WTC11 (cell line): Measurements from ENCODE around the gene TMEM63C. TPM values are rescaled to one million over a fixed set of nuclear protein-coding genes. Genes with fewer than 3 reads are reported as not detected.

Experiments
- ATAC-seq: fragments of 200-7000 bp; cut with Tn5 transposase; 2 replicates; pipeline ENCODE4 v1.10.0; 2021; ENCODE audit warnings: mild to moderate bottlenecking, moderate library complexity
- CTCF ChIA-PET: fragments of 300-600 bp; sonication (Branson Sonifier 250); formaldehyde crosslinking; loops from one replicate; lab custom pipeline; 2021; ENCODE audit warnings: antibody characterized with exemption; lab: Charles Lee
- POLR2A ChIA-PET: fragments of 350-600 bp; sonication (Branson Sonifier 250); formaldehyde crosslinking; loops from one replicate; lab custom pipeline; 2021; ENCODE audit warnings: antibody characterized with exemption; lab: Charles Lee
- DNase-seq: peaks from one replicate; pipeline ENCODE4 v3.0.0; 2021; ENCODE audit warnings: low spot score
- H3K27ac Mint-ChIP-seq: 2 replicates; pipeline ENCODE4 v1.8.0; 2021; ENCODE audit warnings: mixed read lengths
- H3K27me3 Mint-ChIP-seq: 2 replicates; pipeline ENCODE4 v1.8.0; 2021; ENCODE audit warnings: low read depth, mild to moderate bottlenecking, moderate library complexity, mixed read lengths
- H3K36me3 Mint-ChIP-seq: 2 replicates; pipeline ENCODE4 v1.8.0; 2021; ENCODE audit warnings: mixed read lengths
- H3K4me1 Mint-ChIP-seq: 2 replicates; pipeline ENCODE4 v1.8.0; 2022; ENCODE audit warnings: mixed read lengths
- H3K4me3 Mint-ChIP-seq: 2 replicates; pipeline ENCODE4 v1.8.0; 2021; ENCODE audit warnings: mild to moderate bottlenecking, moderate library complexity, mixed read lengths
- H3K9me3 Mint-ChIP-seq: 2 replicates; pipeline ENCODE4 v1.8.0; 2021; ENCODE audit warnings: mixed read lengths
- ELF4 ChIP-seq: sonication (generic); formaldehyde crosslinking; IDR thresholded peaks from 2 replicates; pipeline ENCODE4 v1.8.1; 2022; ENCODE audit warnings: low read depth, mild to moderate bottlenecking, moderate library complexity, missing genetic modification reagents
- FOXK1 ChIP-seq: sonication (generic); formaldehyde crosslinking; IDR thresholded peaks from 2 replicates; pipeline ENCODE4 v1.8.0; 2022; ENCODE audit warnings: mild to moderate bottlenecking, moderate library complexity, missing genetic modification reagents
- HMGXB4 ChIP-seq: sonication (generic); formaldehyde crosslinking; IDR thresholded peaks from 2 replicates; pipeline ENCODE4 v1.8.1; 2023; ENCODE audit warnings: mild to moderate bottlenecking, moderate library complexity, missing genetic modification reagents
- MYBL2 ChIP-seq: sonication (generic); formaldehyde crosslinking; IDR thresholded peaks from 2 replicates; pipeline ENCODE4 v1.8.1; 2023; ENCODE audit warnings: mild to moderate bottlenecking, moderate library complexity, missing genetic modification reagents
- NR1H2 ChIP-seq: sonication (generic); formaldehyde crosslinking; IDR thresholded peaks from 2 replicates; pipeline ENCODE4 v1.9.0; 2021; ENCODE audit warnings: mild to moderate bottlenecking, moderate library complexity, missing genetic modification reagents
- PRRX2 ChIP-seq: fragments of 250-450 bp; sonication (Bioruptor Pico); IDR thresholded peaks from 2 replicates; pipeline ENCODE4 v1.8.0; 2021; ENCODE audit warnings: mild to moderate bottlenecking
- SMAD4 ChIP-seq: sonication (generic); formaldehyde crosslinking; IDR thresholded peaks from 2 replicates; pipeline ENCODE4 v1.8.0; 2022; ENCODE audit warnings: mild to moderate bottlenecking, missing genetic modification reagents
- SOX15 ChIP-seq: fragments of 250-450 bp; sonication (Bioruptor Pico); IDR thresholded peaks from 2 replicates; pipeline ENCODE4 v1.9.0; 2021; ENCODE audit warnings: mild to moderate bottlenecking
- USF1 ChIP-seq: sonication (generic); formaldehyde crosslinking; IDR thresholded peaks from 2 replicates; pipeline ENCODE4 v1.8.0; 2022; ENCODE audit warnings: mild to moderate bottlenecking, missing genetic modification reagents
- ZBTB21 ChIP-seq: sonication (generic); formaldehyde crosslinking; IDR thresholded peaks from 2 replicates; pipeline ENCODE4 v1.8.1; 2023; ENCODE audit warnings: mild to moderate bottlenecking, missing genetic modification reagents, borderline replicate concordance
- ZNF263 ChIP-seq: sonication (generic); formaldehyde crosslinking; IDR thresholded peaks from 2 replicates; pipeline ENCODE4 v1.8.1; 2022; ENCODE audit warnings: low read depth, mild to moderate bottlenecking, moderate library complexity, missing genetic modification reagents
- ZNF532 ChIP-seq: fragments of 250-450 bp; sonication (Bioruptor Pico); IDR thresholded peaks from 2 replicates; pipeline ENCODE4 v1.9.0; 2021; ENCODE audit warnings: mild to moderate bottlenecking, borderline replicate concordance
- ZNF671 ChIP-seq: fragments of 250-450 bp; sonication (Bioruptor Pico); IDR thresholded peaks from 2 replicates; pipeline ENCODE4 v1.8.0; 2021; ENCODE audit warnings: mild to moderate bottlenecking
- total RNA-seq: library from RNA; stranded (reverse); gene quantifications from 3 replicates; pipeline ENCODE4 v1.2.3, GENCODE V29; 2021
- TF ChIP-seq, protein P1 (sequence below): sonication (generic); formaldehyde crosslinking; IDR thresholded peaks from 2 replicates; pipeline ENCODE4 v1.8.0; 2023; ENCODE audit warnings: missing genetic modification reagents
- TF ChIP-seq, protein P2 (sequence below): fragments of 250-450 bp; sonication (Bioruptor Pico); IDR thresholded peaks from 2 replicates; pipeline ENCODE4 v1.8.0; 2021; ENCODE audit warnings: mild to moderate bottlenecking
- TF ChIP-seq, protein P3 (sequence below): sonication (generic); formaldehyde crosslinking; IDR thresholded peaks from 2 replicates; pipeline ENCODE4 v1.8.0; 2022; ENCODE audit warnings: missing genetic modification reagents
- TF ChIP-seq, protein P4 (sequence below): fragments of 200-600 bp; IDR thresholded peaks from 2 replicates; pipeline ENCODE4 v1.8.0; 2022; ENCODE audit warnings: antibody characterized with exemption

TMEM63C gene
- total RNA-seq, 1 experiment from 2014 or later = 8.8 TPM

- TF ChIP-seq ELF4 (peak; percentile 72; the same call in 1 of the 2 replicates), SOX15 (CRISPR knock-in tag) (no peak), SMAD4 (CRISPR knock-in tag) (0 out of 2 replicates have a peak, but pooled peaks have one; percentile 8), MYBL2 (CRISPR knock-in tag) (peak; percentile 24; the same call in 1 of the 2 replicates), FOXK1 (CRISPR knock-in tag) (no peak), ZNF671 (no peak), ZNF263 (CRISPR knock-in tag) (0 out of 2 replicates have a peak, but pooled peaks have one; percentile 36), PRRX2 (CRISPR knock-in tag) (no peak), USF1 (CRISPR knock-in tag) (peak; percentile 46; the same call in 1 of the 2 replicates)
- TF ChIP-seq, protein P1, sequence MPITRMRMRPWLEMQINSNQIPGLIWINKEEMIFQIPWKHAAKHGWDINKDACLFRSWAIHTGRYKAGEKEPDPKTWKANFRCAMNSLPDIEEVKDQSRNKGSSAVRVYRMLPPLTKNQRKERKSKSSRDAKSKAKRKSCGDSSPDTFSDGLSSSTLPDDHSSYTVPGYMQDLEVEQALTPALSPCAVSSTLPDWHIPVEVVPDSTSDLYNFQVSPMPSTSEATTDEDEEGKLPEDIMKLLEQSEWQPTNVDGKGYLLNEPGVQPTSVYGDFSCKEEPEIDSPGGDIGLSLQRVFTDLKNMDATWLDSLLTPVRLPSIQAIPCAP = peak; percentile 39
- TF ChIP-seq, protein P2, sequence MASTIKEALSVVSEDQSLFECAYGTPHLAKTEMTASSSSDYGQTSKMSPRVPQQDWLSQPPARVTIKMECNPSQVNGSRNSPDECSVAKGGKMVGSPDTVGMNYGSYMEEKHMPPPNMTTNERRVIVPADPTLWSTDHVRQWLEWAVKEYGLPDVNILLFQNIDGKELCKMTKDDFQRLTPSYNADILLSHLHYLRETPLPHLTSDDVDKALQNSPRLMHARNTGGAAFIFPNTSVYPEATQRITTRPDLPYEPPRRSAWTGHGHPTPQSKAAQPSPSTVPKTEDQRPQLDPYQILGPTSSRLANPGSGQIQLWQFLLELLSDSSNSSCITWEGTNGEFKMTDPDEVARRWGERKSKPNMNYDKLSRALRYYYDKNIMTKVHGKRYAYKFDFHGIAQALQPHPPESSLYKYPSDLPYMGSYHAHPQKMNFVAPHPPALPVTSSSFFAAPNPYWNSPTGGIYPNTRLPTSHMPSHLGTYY (CRISPR knock-in tag) = no peak
These were observed 88.9 kb downstream of the TMEM63C start (continued) for GRCh38 chr14:77270361-77271112.

GRCh38 chr14:77271113-77271710, 89.6 kb downstream of the TMEM63C start, which contains the start of gene NGB:
TSS of gene NGB (minus strand) at chr14:77271206. CDS start at chr14:77270937, 269 bp downstream.
- peaks cover 62% of the 10 kb centered on the region for H3K27me3 Mint-ChIP-seq
- CTCF ChIA-PET = interaction anchor here (0.7 to 3.5 kb wide), 5 partner anchors 20 to 173 kb away, joined by 3 to 17 read pairs (median 5); no protein-coding TSS in a partner anchor
- no peak for DNase-seq
- peak within 1 kb of the TSS; percentile 64 for H3K4me3 Mint-ChIP-seq
- H3K27ac Mint-ChIP-seq = no peak within 1 kb of the TSS
- POLR2A ChIA-PET = no interaction called here
- H3K4me1 Mint-ChIP-seq = peaks cover 8% of the 10 kb centered on the region
- ATAC-seq = peak; percentile 43
- H3K9me3 Mint-ChIP-seq = peaks cover 5% of the 10 kb centered on the region
- no peaks in the 10 kb centered on the region for H3K36me3 Mint-ChIP-seq
- TF ChIP-seq ZBTB21 (CRISPR knock-in tag) = no peak; the same call in 1 of the 2 replicates
- 0 out of 2 replicates have a peak, but pooled peaks have one; percentile 5 for TF ChIP-seq HMGXB4 (CRISPR knock-in tag)
- TF ChIP-seq PRRX2 (CRISPR knock-in tag) = no peak
- TF ChIP-seq SMAD4 (CRISPR knock-in tag) = 0 out of 2 replicates have a peak, but pooled peaks have one; percentile 3
- TF ChIP-seq, protein P3, sequence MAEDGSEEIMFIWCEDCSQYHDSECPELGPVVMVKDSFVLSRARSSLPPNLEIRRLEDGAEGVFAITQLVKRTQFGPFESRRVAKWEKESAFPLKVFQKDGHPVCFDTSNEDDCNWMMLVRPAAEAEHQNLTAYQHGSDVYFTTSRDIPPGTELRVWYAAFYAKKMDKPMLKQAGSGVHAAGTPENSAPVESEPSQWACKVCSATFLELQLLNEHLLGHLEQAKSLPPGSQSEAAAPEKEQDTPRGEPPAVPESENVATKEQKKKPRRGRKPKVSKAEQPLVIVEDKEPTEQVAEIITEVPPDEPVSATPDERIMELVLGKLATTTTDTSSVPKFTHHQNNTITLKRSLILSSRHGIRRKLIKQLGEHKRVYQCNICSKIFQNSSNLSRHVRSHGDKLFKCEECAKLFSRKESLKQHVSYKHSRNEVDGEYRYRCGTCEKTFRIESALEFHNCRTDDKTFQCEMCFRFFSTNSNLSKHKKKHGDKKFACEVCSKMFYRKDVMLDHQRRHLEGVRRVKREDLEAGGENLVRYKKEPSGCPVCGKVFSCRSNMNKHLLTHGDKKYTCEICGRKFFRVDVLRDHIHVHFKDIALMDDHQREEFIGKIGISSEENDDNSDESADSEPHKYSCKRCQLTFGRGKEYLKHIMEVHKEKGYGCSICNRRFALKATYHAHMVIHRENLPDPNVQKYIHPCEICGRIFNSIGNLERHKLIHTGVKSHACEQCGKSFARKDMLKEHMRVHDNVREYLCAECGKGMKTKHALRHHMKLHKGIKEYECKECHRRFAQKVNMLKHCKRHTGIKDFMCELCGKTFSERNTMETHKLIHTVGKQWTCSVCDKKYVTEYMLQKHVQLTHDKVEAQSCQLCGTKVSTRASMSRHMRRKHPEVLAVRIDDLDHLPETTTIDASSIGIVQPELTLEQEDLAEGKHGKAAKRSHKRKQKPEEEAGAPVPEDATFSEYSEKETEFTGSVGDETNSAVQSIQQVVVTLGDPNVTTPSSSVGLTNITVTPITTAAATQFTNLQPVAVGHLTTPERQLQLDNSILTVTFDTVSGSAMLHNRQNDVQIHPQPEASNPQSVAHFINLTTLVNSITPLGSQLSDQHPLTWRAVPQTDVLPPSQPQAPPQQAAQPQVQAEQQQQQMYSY (CRISPR knock-in tag) = no peak
- 0 out of 2 replicates have a peak, but pooled peaks have one; percentile 33 for TF ChIP-seq ZNF532
- no peak for TF ChIP-seq ZNF263 (CRISPR knock-in tag)
- TF ChIP-seq, protein P4, sequence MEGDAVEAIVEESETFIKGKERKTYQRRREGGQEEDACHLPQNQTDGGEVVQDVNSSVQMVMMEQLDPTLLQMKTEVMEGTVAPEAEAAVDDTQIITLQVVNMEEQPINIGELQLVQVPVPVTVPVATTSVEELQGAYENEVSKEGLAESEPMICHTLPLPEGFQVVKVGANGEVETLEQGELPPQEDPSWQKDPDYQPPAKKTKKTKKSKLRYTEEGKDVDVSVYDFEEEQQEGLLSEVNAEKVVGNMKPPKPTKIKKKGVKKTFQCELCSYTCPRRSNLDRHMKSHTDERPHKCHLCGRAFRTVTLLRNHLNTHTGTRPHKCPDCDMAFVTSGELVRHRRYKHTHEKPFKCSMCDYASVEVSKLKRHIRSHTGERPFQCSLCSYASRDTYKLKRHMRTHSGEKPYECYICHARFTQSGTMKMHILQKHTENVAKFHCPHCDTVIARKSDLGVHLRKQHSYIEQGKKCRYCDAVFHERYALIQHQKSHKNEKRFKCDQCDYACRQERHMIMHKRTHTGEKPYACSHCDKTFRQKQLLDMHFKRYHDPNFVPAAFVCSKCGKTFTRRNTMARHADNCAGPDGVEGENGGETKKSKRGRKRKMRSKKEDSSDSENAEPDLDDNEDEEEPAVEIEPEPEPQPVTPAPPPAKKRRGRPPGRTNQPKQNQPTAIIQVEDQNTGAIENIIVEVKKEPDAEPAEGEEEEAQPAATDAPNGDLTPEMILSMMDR = no peak
- TF ChIP-seq NR1H2 (CRISPR knock-in tag) = no peak
